ENCODE data around the gene ALPG. TPM values are rescaled to one million over a fixed set of nuclear protein-coding genes. Genes with fewer than 3 reads are reported as not detected.
"Not testable (repeated sequence)": the region's sequence is repeated elsewhere in the genome, so short reads cannot be mapped to it uniquely, and the experiment has no call there.

Gene ALPG
- total and polyA plus RNA-seq, 9 of the 15 experiments (the other 6 are each of a cell fraction or from before 2014, with no cell fraction given): not detected

- H3K27ac ChIP-seq (ENCODE audit: extremely low read depth, low read depth, low read length); H3K9ac ChIP-seq (ENCODE audit: insufficient read depth in 1 of 2, low read depth in 2 of 2, low read length in 2 of 2); H3K4me3 ChIP-seq; H2AFZ ChIP-seq (ENCODE audit: low read depth, low read length); H3K79me2 ChIP-seq (ENCODE audit: control insufficient read depth, insufficient read depth, low read length); BruUV-seq (replicated peaks); H3K4me2 ChIP-seq (ENCODE audit: insufficient read depth, low read length); H3K9me3 ChIP-seq (replicated peaks; ENCODE audit: control insufficient read depth, insufficient read depth, low read depth, low read length); FAIRE-seq; POLR2A ChIA-PET; H3K9me1 ChIP-seq (ENCODE audit: control insufficient read depth, insufficient read depth, low read length); H3K36me3 ChIP-seq (ENCODE audit: control insufficient read depth, insufficient read depth, low read length); H4K20me1 ChIP-seq (replicated peaks; ENCODE audit: control insufficient read depth, insufficient read depth, low read length); H3K4me1 ChIP-seq (replicated peaks in 1 of 2; ENCODE audit: control insufficient read depth in 2 of 2, insufficient read depth in 2 of 2, low read length in 2 of 2); ATAC-seq; in situ Hi-C loops (cut with MboI); DNase-seq (ENCODE audit: extremely low read depth in 1 of 4, low spot score in 3 of 4): not testable (repeated sequence)
- H3K27me3 ChIP-seq (ENCODE audit: control insufficient read depth in 2 of 2, insufficient read depth in 2 of 2, low read length in 2 of 2): peaks cover 0 to 13% of the 10 kb centered on the region in 2 experiments; a peak in 1 of 5 replicates
- WGBS (ENCODE audit: insufficient coverage, low coverage, missing lambda C conversion rate): 10% methylated on average over 9 of the region's 18 CpGs
- CTCF ChIA-PET (ENCODE audit: low intra/inter-chr PET ratio): interaction anchor here (0.6 kb wide), 1 partner anchor 513 kb away, joined by 7 read pairs; no protein-coding TSS in a partner anchor
- intact Hi-C loops (cut with micrococcal nuclease): loop anchor here (5.0 kb wide), 1 partner anchor 77 kb away; no protein-coding TSS in a partner anchor
These were observed 41.6 kb upstream of the ALPG start for GRCh38 chr2:232364806-232365594.

- DNase-seq (ENCODE audit: extremely low read depth in 1 of 4, low spot score in 3 of 4) (peak; percentile 21 to 44 (median 24)), FAIRE-seq (no peak), ATAC-seq (peak; percentile 94)
- Histone ChIP-seq H3K27ac (ENCODE audit: extremely low read depth, low read depth, low read length) (no peak overlapping the region), H3K4me1 (replicated peaks in 1 of 2; ENCODE audit: control insufficient read depth in 2 of 2, insufficient read depth in 2 of 2, low read length in 2 of 2) (peaks cover 0 to 6% of the 10 kb centered on the region in 2 experiments; a peak in 1 of 5 replicates), H3K79me2 (ENCODE audit: control insufficient read depth, insufficient read depth, low read length) (no peaks in the 10 kb centered on the region), H3K9ac (ENCODE audit: insufficient read depth in 1 of 2, low read depth in 2 of 2, low read length in 2 of 2) (no peak overlapping the region), H2AFZ (ENCODE audit: low read depth, low read length) (no peak overlapping the region), H3K4me2 (ENCODE audit: insufficient read depth, low read length) (no peak overlapping the region), H3K9me3 (replicated peaks; ENCODE audit: control insufficient read depth, insufficient read depth, low read depth, low read length) (no peaks in the 10 kb centered on the region), H4K20me1 (replicated peaks; ENCODE audit: control insufficient read depth, insufficient read depth, low read length) (no peaks in the 10 kb centered on the region), H3K27me3 (ENCODE audit: control insufficient read depth in 2 of 2, insufficient read depth in 2 of 2, low read length in 2 of 2) (peaks cover 0 to 13% of the 10 kb centered on the region in 2 experiments; a peak in 1 of 5 replicates), H3K36me3 (ENCODE audit: control insufficient read depth, insufficient read depth, low read length) (no peaks in the 10 kb centered on the region), H3K9me1 (ENCODE audit: control insufficient read depth, insufficient read depth, low read length) (no peaks in the 10 kb centered on the region), H3K4me3 (no peak overlapping the region)
- ChIA-PET CTCF (ENCODE audit: low intra/inter-chr PET ratio) (no interaction called here), POLR2A (interaction anchor here (0.8 kb wide), 1 partner anchor 12 kb away, joined by 3 read pairs; no protein-coding TSS in a partner anchor)
- intact Hi-C loops (cut with micrococcal nuclease) (loop anchor here (5.0 kb wide), 1 partner anchor 77 kb away; no protein-coding TSS in a partner anchor), in situ Hi-C loops (cut with MboI) (no loop called here)
- BruUV-seq (replicated peaks): no TSS peak
- WGBS (ENCODE audit: insufficient coverage, low coverage, missing lambda C conversion rate): 13% methylated on average over 12 of the region's 20 CpGs
- TF ChIP-seq MYNN (IDR thresholded peaks at IDR 0.05) (no peak), MYNN (CRISPR knock-in tag; IDR thresholded peaks at IDR 0.05) (no peak), HES1 (IDR thresholded peaks at IDR 0.05; ENCODE audit: low read depth) (no peak), PCBP2 (IDR thresholded peaks at IDR 0.05; ENCODE audit: low read depth, low read length, poor library complexity, severe bottlenecking) (no peak), RREB1 (CRISPR knock-in tag; IDR thresholded peaks at IDR 0.05) (no peak)
These were observed 40.9 kb upstream of the ALPG start for GRCh38 chr2:232365621-232366321.
